GM19328 (cell line): ENCODE results near the gene SGTA.

Experiments
- ATAC-seq: cut with Tn5 transposase; IDR thresholded peaks from one replicate; pipeline ENCODE4 v1.9.1; 2021; ENCODE audit warnings: mild to moderate bottlenecking, moderate library complexity; ENCODE audit not compliant: unreplicated experiment

The SGTA gene

GRCh38 chr19:2731181-2731995 is 51.7 kb downstream of the SGTA start:
- no peak for ATAC-seq

GRCh38 chr19:2729943-2730818 is 52.9 kb downstream of the SGTA start:
- ATAC-seq, result no peak

- ATAC-seq, result no peak
Observed at GRCh38 chr19:2728783-2729387, 54.2 kb downstream of the SGTA start.

GRCh38 chr19:2727640-2727944 is 55.5 kb downstream of the SGTA start:
- ATAC-seq, result no peak

GRCh38 chr19:2726904-2727639 is 56.0 kb downstream of the SGTA start:
- no peak for ATAC-seq

GRCh38 chr19:2726160-2726855 is 56.8 kb downstream of the SGTA start:
- no peak for ATAC-seq

GRCh38 chr19:2724148-2724557 is 58.9 kb downstream of the SGTA start:
- ATAC-seq, result no peak

GRCh38 chr19:2723747-2724146 is 59.3 kb downstream of the SGTA start:
- ATAC-seq, result no peak

GRCh38 chr19:2723345-2723715 is 59.7 kb downstream of the SGTA start:
- ATAC-seq, result no peak

GRCh38 chr19:2722541-2723344 is 60.3 kb downstream of the SGTA start:
- ATAC-seq, result no peak

GRCh38 chr19:2721570-2722540 is 61.2 kb downstream of the SGTA start:
- no peak for ATAC-seq

GRCh38 chr19:2720777-2721569 is 62.1 kb downstream of the SGTA start, which contains the start of gene DIRAS1:
DIRAS1 (minus strand) TSS chr19:2721372; CDS start chr19:2717806, 3,566 bp downstream.
- no peak for ATAC-seq

GRCh38 chr19:2719920-2720776 is 62.9 kb downstream of the SGTA start:
- no peak for ATAC-seq

GRCh38 chr19:2719232-2719735 is 63.8 kb downstream of the SGTA start:
- ATAC-seq, result no peak

- no peak for ATAC-seq
Observed at GRCh38 chr19:2717638-2718541, 65.2 kb downstream of the SGTA start.
